Endothelial cell of umbilical vein (primary cell): Measurements from ENCODE around the gene CA11.

Experiments used
- JUN ChIP-seq: IDR thresholded peaks from 2 replicates; pipeline ENCODE4 v1.6.1; 2011; ENCODE audit warnings: borderline replicate concordance, low read depth; ENCODE audit not compliant: insufficient read length, insufficient read depth
- POLR2A ChIP-seq: IDR thresholded peaks from 2 replicates; pipeline ENCODE4 v1.6.1; 2012; ENCODE audit warnings: low read depth, mild to moderate bottlenecking, control low read depth, low read length
- POLR2AphosphoS5 ChIP-seq: IDR thresholded peaks from 2 replicates; pipeline ENCODE4 v1.6.1; 2012; ENCODE audit warnings: low read depth, mild to moderate bottlenecking, control low read depth, low read length, moderate library complexity; ENCODE audit not compliant: insufficient read depth
- TF ChIP-seq, protein P1 (sequence below), 2 donors: IDR thresholded peaks; 1 replicate in 1 of 2; 2 replicates in 1 of 2; pipeline ENCODE4 v1.5.1; 2011; ENCODE audit warnings: low read length in 2 of 2, mild to moderate bottlenecking in 2 of 2, moderate library complexity in 2 of 2, control low read depth in 1 of 2, inconsistent platforms in 1 of 2, low read depth in 1 of 2; ENCODE audit not compliant: insufficient read depth in 1 of 2; ENCODE audit errors: extremely low read depth in 1 of 2
- TF ChIP-seq, protein P2 (sequence below): IDR thresholded peaks from 2 replicates; pipeline ENCODE4 v1.6.1; 2011; ENCODE audit not compliant: insufficient read depth, insufficient read length

DNA sequence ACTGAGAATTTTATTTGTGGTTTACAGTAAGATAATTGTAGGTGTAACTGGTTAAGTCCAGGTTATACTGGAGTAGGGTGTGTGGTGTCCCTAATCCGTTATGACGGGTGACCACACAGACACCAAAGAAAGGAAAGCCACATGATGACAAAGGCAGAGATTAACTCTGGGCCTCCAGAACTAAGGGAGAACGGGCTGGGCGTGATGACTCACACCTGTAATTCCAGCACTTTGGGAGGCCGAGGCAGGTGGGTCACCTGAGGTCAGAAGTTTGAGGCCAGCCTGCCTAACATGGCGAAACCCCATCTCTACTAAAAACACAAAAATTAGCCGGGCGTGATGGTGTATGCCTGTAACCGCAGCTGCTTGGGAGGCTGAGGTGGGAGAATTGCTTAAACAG is 39.6 kb upstream of the CA11 start:
- TF ChIP-seq, protein P1, sequence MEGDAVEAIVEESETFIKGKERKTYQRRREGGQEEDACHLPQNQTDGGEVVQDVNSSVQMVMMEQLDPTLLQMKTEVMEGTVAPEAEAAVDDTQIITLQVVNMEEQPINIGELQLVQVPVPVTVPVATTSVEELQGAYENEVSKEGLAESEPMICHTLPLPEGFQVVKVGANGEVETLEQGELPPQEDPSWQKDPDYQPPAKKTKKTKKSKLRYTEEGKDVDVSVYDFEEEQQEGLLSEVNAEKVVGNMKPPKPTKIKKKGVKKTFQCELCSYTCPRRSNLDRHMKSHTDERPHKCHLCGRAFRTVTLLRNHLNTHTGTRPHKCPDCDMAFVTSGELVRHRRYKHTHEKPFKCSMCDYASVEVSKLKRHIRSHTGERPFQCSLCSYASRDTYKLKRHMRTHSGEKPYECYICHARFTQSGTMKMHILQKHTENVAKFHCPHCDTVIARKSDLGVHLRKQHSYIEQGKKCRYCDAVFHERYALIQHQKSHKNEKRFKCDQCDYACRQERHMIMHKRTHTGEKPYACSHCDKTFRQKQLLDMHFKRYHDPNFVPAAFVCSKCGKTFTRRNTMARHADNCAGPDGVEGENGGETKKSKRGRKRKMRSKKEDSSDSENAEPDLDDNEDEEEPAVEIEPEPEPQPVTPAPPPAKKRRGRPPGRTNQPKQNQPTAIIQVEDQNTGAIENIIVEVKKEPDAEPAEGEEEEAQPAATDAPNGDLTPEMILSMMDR (IDR thresholded peaks at IDR 0.05; ENCODE audit: extremely low read depth in 1 of 2, insufficient read depth in 1 of 2, low read depth in 1 of 2, low read length in 2 of 2): no peak
- no peak for TF ChIP-seq POLR2A
- TF ChIP-seq, protein P2, sequence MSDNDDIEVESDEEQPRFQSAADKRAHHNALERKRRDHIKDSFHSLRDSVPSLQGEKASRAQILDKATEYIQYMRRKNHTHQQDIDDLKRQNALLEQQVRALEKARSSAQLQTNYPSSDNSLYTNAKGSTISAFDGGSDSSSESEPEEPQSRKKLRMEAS: no peak
- no peak for TF ChIP-seq JUN
- no peak for TF ChIP-seq POLR2AphosphoS5
